Kidney (tissue), 14 donors: ENCODE results near the gene MNAT1. TPM values are rescaled to one million over a fixed set of nuclear protein-coding genes. Genes with fewer than 3 reads are reported as not detected.

Experiments used
- DNase-seq, 5 donors: peaks; one replicate each; pipeline ENCODE4 v3.0.0-alpha.2; 2013 to 2020
- FAIRE-seq: peaks from 2 replicates; lab custom pipeline; 2012; peaks lifted over from hg19 to GRCh38; lab: Jason Lieb, UNC
- H3K27ac ChIP-seq, 2 donors: one replicate each; pipeline ENCODE4 v1.7.0; 2013; ENCODE audit warnings: low read depth in 2 of 2, low read length in 2 of 2, inconsistent platforms in 1 of 2
- H3K27me3 ChIP-seq: one replicate; pipeline ENCODE4 v1.7.1; 2013; ENCODE audit warnings: low read length, inconsistent platforms; ENCODE audit not compliant: control insufficient read depth, insufficient read depth
- H3K36me3 ChIP-seq, 3 donors: one replicate each; pipeline versions ENCODE4 v1.7.0 to v1.7.1; 2013; ENCODE audit warnings: low read length in 3 of 3, control low read depth in 1 of 3, inconsistent platforms in 1 of 3; ENCODE audit not compliant: insufficient read depth in 3 of 3, control insufficient read depth in 2 of 3
- H3K4me1 ChIP-seq, 3 donors: one replicate each; pipeline versions ENCODE4 v1.7.0 to v1.7.1; 2013; ENCODE audit warnings: low read length in 3 of 3, inconsistent platforms in 1 of 3, low read depth in 1 of 3; ENCODE audit not compliant: control insufficient read depth in 2 of 3, insufficient read depth in 2 of 3
- H3K4me3 ChIP-seq, 3 donors: one replicate each; pipeline versions ENCODE4 v1.7.0 to v1.8.1; 2013; ENCODE audit warnings: low read length in 3 of 3, control low read depth in 1 of 3, inconsistent platforms in 1 of 3
- H3K9ac ChIP-seq, 3 donors: one replicate each; pipeline versions ENCODE4 v1.7.0 to v1.7.1; 2013; ENCODE audit warnings: low read length in 3 of 3, control low read depth in 1 of 3, inconsistent platforms in 1 of 3
- H3K9me3 ChIP-seq, 3 donors: one replicate each; pipeline versions ENCODE4 v1.7.0 to v1.7.1; 2013; ENCODE audit warnings: low read length in 3 of 3, control low read depth in 1 of 3, inconsistent platforms in 1 of 3; ENCODE audit not compliant: control insufficient read depth in 2 of 3, insufficient read depth in 1 of 3
- CTCF ChIP-seq: IDR thresholded peaks from 3 replicates; pipeline ENCODE4 v1.5.1; 2012; ENCODE audit warnings: mild to moderate bottlenecking, moderate library complexity, borderline replicate concordance; ENCODE audit not compliant: insufficient read depth; ENCODE audit errors: extremely low read depth
- intact Hi-C: fragments of 100-400 bp; cut with DNase I; formaldehyde crosslinking; loops from one replicate; pipeline ENCODE4 v1.11.1; 2022
- polyA plus RNA-seq: library from polyadenylated mRNA; stranded (reverse); fragments of 350-450 nt; fragmentation: Illumina TruSeq; extraction: RNeasy Lipid Tissue Mini Kit (QIAGEN cat#74804); gene quantifications from one replicate; pipeline ENCODE4 v1.2.3, GENCODE V29; 2014; ENCODE audit warnings: low read depth, low replicate concordance; ENCODE audit not compliant: insufficient read depth
- total RNA-seq: library from RNA; stranded (reverse); fragmentation: NEBNext Ultra II Directional; extraction: Animal tissue kit (Norgen Biotek cat#: 25700); gene quantifications from one replicate; pipeline ENCODE4 v1.2.1, GENCODE V29; 2021
- donor health status: control.
- donor health status: control.
- donor health status: control.
- donor health status: control.
- donor health status: control.
- donor health status: DM: yes; HTN: yes; CAD: no.
- donor health status: Normal renal cell carcinoma (clear cell type).

MNAT1 gene
- total and polyA plus RNA-seq, 2 donors from 2014 or later, result 29.6 to 41.6 TPM

DNA sequence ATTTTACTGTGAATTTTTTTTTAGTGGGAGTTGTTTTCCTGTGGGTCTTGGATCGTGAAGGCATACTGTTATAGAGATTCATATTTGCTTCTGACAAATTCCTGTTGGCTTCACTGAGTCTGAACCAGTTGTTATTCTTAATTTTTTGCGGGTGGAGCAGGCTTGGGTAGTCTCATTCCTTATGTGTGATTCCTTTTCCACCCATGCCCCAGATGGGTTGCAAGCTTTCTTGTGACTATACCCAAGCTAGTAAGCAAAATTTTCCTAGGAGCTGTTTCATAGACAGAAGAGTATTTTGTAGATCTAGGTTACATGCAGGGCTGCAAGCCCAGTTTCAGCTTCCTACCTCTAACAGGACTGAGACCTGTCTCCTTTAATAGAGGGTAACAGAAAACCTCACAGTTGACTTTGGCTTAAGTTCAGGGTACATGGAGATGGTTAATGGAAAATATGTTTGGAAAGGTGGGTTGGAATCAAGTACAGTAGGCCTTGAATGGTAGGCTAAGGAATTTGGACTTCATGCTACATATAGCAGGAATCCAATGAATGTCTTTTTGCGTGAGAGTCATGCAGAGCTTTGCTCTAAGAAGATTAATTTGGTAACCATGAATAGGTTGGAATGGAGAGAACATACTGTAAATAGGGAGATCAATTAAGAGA, 217.3 kb downstream of the MNAT1 start:
- H3K9me3 ChIP-seq, result peaks cover 0 to 14% (median 0%) of the 10 kb centered on the region in 3 donors
- no peaks in the 10 kb centered on the region for H3K27me3 ChIP-seq
- no peak overlapping the region for H3K9ac ChIP-seq
- intact Hi-C loops, result no loop called here
- FAIRE-seq, result no peak
- no peak overlapping the region for H3K27ac ChIP-seq
- H3K4me3 ChIP-seq, result no peak overlapping the region
- TF ChIP-seq CTCF, result no peak
- H3K36me3 ChIP-seq, result no peaks in the 10 kb centered on the region
- peaks cover 0 to 6% (median 0%) of the 10 kb centered on the region in 3 donors for H3K4me1 ChIP-seq
- no peak for DNase-seq

DNA sequence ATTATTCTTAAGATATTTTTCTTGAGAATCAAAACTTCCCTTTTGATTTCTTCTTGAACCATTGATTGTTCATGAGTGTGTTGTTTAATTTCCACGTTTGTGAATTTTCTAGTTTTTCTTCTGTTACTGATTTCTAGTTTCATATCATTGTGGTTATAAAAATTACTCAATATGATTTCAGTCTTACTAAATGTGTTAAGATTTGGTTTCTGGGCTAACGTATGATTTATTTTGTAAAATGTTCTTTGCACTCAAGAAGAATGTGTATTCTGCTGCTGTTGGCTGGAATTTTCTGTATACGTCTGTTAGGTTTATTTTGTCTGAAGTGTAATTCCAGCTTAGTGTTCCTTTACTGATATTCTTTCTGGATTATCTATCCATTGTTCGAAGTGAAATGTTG, 221.6 kb downstream of the MNAT1 start:
- Histone ChIP-seq H3K4me3 (no peak overlapping the region), H3K9ac (no peak overlapping the region), H3K27me3 (no peaks in the 10 kb centered on the region), H3K9me3 (peaks cover 0 to 27% (median 5%) of the 10 kb centered on the region in 3 donors), H3K27ac (no peak overlapping the region), H3K36me3 (no peaks in the 10 kb centered on the region), H3K4me1 (no peaks in the 10 kb centered on the region)
- TF ChIP-seq CTCF, result no peak
- no peak for FAIRE-seq
- intact Hi-C loops, result no loop called here
- DNase-seq, result no peak

- no peak overlapping the region for H3K9ac ChIP-seq
- DNase-seq (no peak), FAIRE-seq (no peak)
- H3K27ac ChIP-seq, result no peak overlapping the region
- intact Hi-C loops, result no loop called here
- peaks cover 0 to 27% (median 5%) of the 10 kb centered on the region in 3 donors for H3K9me3 ChIP-seq
- no peaks in the 10 kb centered on the region for H3K4me1 ChIP-seq
- no peak for TF ChIP-seq CTCF
- no peaks in the 10 kb centered on the region for H3K36me3 ChIP-seq
- no peak overlapping the region for H3K4me3 ChIP-seq
- no peaks in the 10 kb centered on the region for H3K27me3 ChIP-seq
These were observed 222.1 kb downstream of the MNAT1 start for GRCh38 chr14:60956632-60957031.

DNA sequence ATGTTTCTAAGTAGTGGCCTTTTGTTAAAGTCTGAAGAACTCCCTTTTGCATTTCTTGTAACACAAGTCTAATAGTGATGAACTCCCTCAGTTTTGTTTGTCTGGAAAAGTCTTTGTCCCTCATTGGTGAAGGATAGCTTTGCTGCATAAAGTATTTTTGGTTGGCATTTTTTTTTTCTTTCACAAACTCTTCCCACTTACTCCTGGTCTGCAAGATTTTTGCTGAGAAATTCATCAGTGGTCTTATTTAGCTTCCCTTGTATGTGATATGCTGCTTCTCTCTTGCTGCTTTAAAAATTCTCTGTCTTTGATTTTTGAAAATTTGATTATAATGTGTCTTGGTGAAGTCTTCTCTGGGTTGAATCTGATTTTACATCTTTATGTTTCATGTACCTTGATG, 223.6 kb downstream of the MNAT1 start:
- DNase-seq, result no peak
- no peaks in the 10 kb centered on the region for H3K36me3 ChIP-seq
- intact Hi-C loops, result no loop called here
- no peak for TF ChIP-seq CTCF
- no peaks in the 10 kb centered on the region for H3K27me3 ChIP-seq
- peaks cover 0 to 27% (median 5%) of the 10 kb centered on the region in 3 donors for H3K9me3 ChIP-seq
- H3K4me3 ChIP-seq, result no peak overlapping the region
- FAIRE-seq, result no peak
- H3K27ac ChIP-seq, result no peak overlapping the region
- H3K4me1 ChIP-seq, result no peaks in the 10 kb centered on the region
- H3K9ac ChIP-seq, result no peak overlapping the region
